Measurements from ENCODE around the gene TYMS.

TYMS gene

DNA sequence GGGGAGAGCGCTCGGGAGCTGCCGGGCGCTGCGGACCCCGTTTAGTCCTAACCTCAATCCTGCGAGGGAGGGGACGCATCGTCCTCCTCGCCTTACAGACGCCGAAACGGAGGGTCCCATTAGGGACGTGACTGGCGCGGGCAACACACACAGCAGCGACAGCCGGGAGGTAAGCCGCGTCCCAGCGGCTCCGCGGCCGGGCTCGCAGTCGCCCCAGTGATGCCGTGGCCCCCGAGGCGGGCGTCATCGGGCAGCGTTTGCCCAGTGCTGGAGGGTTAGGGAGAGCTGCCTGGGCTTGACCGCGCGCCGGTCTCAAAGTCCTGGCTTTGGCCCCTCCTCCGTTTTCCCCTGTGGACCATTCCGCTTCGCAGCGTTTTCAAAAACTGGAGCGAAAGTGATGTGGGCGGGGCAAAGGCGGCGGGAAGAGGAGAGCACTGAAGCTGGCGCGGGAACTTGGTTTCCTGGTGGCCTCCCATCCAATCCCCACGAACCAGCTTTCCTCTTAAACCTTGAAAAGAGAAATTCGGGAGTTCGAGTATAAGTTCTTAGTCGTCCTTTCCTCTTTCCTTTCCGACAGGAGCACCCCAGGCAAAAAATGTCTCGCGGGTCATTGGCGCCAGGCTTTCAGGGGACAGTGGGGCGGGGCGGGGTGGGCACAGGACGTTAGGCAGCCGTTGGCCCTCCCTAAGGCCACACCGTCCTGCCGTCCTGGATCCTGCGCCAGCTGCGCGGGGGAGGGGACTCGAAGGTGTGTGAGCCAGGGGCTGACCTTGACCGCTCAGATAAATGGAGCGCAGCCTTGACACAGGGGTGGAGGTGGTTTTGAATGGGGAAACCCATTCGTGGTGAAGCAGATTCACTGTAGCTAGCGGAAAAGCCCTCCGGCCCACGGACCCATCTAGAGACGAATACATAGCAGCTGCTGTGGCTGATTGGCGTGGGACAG, 821 bp downstream of the TYMS start:
- Histone ChIP-seq H3K9ac (ENCODE audit: low read depth, low read length, poor library complexity, severe bottlenecking) (peak overlapping the region; percentile 100), H3K9me2 (replicated peaks; ENCODE audit: low read depth, low read length) (no peaks in the 10 kb centered on the region), H3K4me1 (ENCODE audit: insufficient read depth, low read length, poor library complexity, severe bottlenecking) (peaks cover 48% of the 10 kb centered on the region), H4K20me1 (ENCODE audit: insufficient read depth, low read length, poor library complexity, severe bottlenecking) (peaks cover 22% of the 10 kb centered on the region), H3K36me3 (ENCODE audit: insufficient read depth, low read length) (peaks cover 36% of the 10 kb centered on the region), H3K27me3 (ENCODE audit: insufficient read depth, low read length, poor library complexity, severe bottlenecking) (peaks cover 6% of the 10 kb centered on the region), H3K4me2 (ENCODE audit: low read depth, low read length, poor library complexity, severe bottlenecking) (peak overlapping the region; percentile 95), H3K79me2 (ENCODE audit: insufficient read depth, low read length) (peaks cover 75% of the 10 kb centered on the region), H2AFZ (ENCODE audit: low read length) (peak overlapping the region; percentile 69), H3K4me3 (ENCODE audit: low read length, poor library complexity, severe bottlenecking) (peak overlapping the region; percentile 97), H3F3A (ENCODE audit: low read depth) (no peaks in the 10 kb centered on the region), H3K9me3 (ENCODE audit: insufficient read depth, low read depth, low read length) (no peaks in the 10 kb centered on the region)
- no peak for TF ChIP-seq EZH2phosphoT487 (IDR thresholded peaks at IDR 0.05; ENCODE audit: borderline replicate concordance)
- TF ChIP-seq, protein P1, sequence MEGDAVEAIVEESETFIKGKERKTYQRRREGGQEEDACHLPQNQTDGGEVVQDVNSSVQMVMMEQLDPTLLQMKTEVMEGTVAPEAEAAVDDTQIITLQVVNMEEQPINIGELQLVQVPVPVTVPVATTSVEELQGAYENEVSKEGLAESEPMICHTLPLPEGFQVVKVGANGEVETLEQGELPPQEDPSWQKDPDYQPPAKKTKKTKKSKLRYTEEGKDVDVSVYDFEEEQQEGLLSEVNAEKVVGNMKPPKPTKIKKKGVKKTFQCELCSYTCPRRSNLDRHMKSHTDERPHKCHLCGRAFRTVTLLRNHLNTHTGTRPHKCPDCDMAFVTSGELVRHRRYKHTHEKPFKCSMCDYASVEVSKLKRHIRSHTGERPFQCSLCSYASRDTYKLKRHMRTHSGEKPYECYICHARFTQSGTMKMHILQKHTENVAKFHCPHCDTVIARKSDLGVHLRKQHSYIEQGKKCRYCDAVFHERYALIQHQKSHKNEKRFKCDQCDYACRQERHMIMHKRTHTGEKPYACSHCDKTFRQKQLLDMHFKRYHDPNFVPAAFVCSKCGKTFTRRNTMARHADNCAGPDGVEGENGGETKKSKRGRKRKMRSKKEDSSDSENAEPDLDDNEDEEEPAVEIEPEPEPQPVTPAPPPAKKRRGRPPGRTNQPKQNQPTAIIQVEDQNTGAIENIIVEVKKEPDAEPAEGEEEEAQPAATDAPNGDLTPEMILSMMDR (conservative IDR thresholded peaks at IDR 0.05; ENCODE audit: low read length) = no peak

DNA sequence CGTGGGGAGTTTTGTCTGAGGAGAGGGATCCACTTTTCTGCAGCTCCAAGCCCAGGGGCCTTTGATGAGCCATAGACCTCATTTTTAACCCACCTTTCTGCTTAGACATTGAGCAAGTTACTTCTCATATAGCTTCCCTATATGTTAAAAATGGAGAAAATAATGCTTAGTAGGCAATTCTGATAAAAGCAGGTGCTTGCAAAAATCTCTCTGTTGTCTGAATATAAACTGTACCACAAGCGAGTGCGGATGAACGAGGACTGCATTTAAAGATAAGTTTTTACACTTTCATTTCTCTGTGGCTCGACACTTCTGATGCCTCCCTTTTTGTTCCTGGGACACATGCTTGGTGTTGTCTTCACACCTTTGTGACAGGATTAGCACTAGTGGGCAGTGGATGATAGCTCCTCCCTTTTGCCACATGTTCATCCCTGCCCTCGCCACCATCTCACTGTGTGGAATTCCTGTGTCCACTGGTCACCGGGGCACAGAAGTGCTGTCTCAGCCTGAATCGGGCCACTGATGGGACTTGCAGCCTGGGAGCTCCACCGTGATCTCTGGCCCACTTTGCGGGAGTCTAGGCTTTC, 1.6 kb downstream of the TYMS start:
- H4K20me1 ChIP-seq (ENCODE audit: insufficient read depth, low read length, poor library complexity, severe bottlenecking) = peaks cover 22% of the 10 kb centered on the region
- peaks cover 6% of the 10 kb centered on the region for H3K27me3 ChIP-seq (ENCODE audit: insufficient read depth, low read length, poor library complexity, severe bottlenecking)
- peak overlapping the region; percentile 97 for H3K4me3 ChIP-seq (ENCODE audit: low read length, poor library complexity, severe bottlenecking)
- H3K79me2 ChIP-seq (ENCODE audit: insufficient read depth, low read length) = peaks cover 77% of the 10 kb centered on the region
- no peaks in the 10 kb centered on the region for H3K9me2 ChIP-seq (replicated peaks; ENCODE audit: low read depth, low read length)
- TF ChIP-seq EZH2phosphoT487 (IDR thresholded peaks at IDR 0.05; ENCODE audit: borderline replicate concordance) = no peak
- TF ChIP-seq, protein P1 (conservative IDR thresholded peaks at IDR 0.05; ENCODE audit: low read length) = no peak
- H3K4me1 ChIP-seq (ENCODE audit: insufficient read depth, low read length, poor library complexity, severe bottlenecking) = peaks cover 42% of the 10 kb centered on the region
- peaks cover 36% of the 10 kb centered on the region for H3K36me3 ChIP-seq (ENCODE audit: insufficient read depth, low read length)
- peak overlapping the region; percentile 95 for H3K4me2 ChIP-seq (ENCODE audit: low read depth, low read length, poor library complexity, severe bottlenecking)
- peak overlapping the region; percentile 100 for H3K9ac ChIP-seq (ENCODE audit: low read depth, low read length, poor library complexity, severe bottlenecking)
- no peaks in the 10 kb centered on the region for H3F3A ChIP-seq (ENCODE audit: low read depth)
- no peaks in the 10 kb centered on the region for H3K9me3 ChIP-seq (ENCODE audit: insufficient read depth, low read depth, low read length)
- H2AFZ ChIP-seq (ENCODE audit: low read length) = peak overlapping the region; percentile 69

DNA sequence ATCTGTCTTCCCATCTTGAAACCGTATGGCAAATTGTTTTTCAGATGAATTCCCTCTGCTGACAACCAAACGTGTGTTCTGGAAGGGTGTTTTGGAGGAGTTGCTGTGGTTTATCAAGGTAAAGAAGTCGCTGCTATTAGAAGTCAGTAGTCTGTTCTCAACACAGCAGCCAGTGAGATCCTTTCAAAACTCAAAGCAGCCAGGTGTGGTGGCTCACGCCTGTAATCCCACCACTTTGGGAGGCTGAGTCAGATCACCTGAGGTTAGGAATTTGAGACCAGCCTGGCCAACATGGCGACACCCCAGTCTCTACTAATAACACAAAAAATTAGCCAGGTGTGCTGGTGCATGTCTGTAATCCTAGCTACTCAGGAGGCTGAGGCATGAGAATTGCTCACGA, 2.1 kb downstream of the TYMS start:
- Histone ChIP-seq H3K4me3 (ENCODE audit: low read length, poor library complexity, severe bottlenecking) (peak overlapping the region; percentile 97), H3K79me2 (ENCODE audit: insufficient read depth, low read length) (peaks cover 75% of the 10 kb centered on the region)

More for the DNA sequence above, 2.1 kb downstream of the TYMS start:
- Histone ChIP-seq H3F3A (ENCODE audit: low read depth) (no peaks in the 10 kb centered on the region), H3K4me1 (ENCODE audit: insufficient read depth, low read length, poor library complexity, severe bottlenecking) (peaks cover 42% of the 10 kb centered on the region), H3K9me2 (replicated peaks; ENCODE audit: low read depth, low read length) (no peaks in the 10 kb centered on the region), H3K36me3 (ENCODE audit: insufficient read depth, low read length) (peaks cover 36% of the 10 kb centered on the region), H4K20me1 (ENCODE audit: insufficient read depth, low read length, poor library complexity, severe bottlenecking) (peaks cover 22% of the 10 kb centered on the region), H3K9me3 (ENCODE audit: insufficient read depth, low read depth, low read length) (no peaks in the 10 kb centered on the region), H2AFZ (ENCODE audit: low read length) (no peak overlapping the region), H3K4me2 (ENCODE audit: low read depth, low read length, poor library complexity, severe bottlenecking) (peak overlapping the region; percentile 95), H3K9ac (ENCODE audit: low read depth, low read length, poor library complexity, severe bottlenecking) (peak overlapping the region; percentile 100), H3K27me3 (ENCODE audit: insufficient read depth, low read length, poor library complexity, severe bottlenecking) (peaks cover 6% of the 10 kb centered on the region)
- TF ChIP-seq, protein P1 (conservative IDR thresholded peaks at IDR 0.05; ENCODE audit: low read length) = no peak
- TF ChIP-seq EZH2phosphoT487 (IDR thresholded peaks at IDR 0.05; ENCODE audit: borderline replicate concordance) = no peak

Data from Loucy (cell line).